Measurements from ENCODE around the gene ZNF524.
A peak's percentile ranks its signal among the peaks of the same experiment; 100 is the strongest.

ZNF524 gene

GRCh38 chr19:55643887-55644176, 43.7 kb downstream of the ZNF524 start:
- Histone ChIP-seq H2AFZ (ENCODE audit: low read length) (no peak overlapping the region), H3K9ac (ENCODE audit: low read length) (peak overlapping the region; percentile 75), H3K27me3 (replicated peaks; ENCODE audit: insufficient read depth, low read length) (no peaks in the 10 kb centered on the region), H3K36me3 (replicated peaks; ENCODE audit: insufficient read depth, low read length) (no peaks in the 10 kb centered on the region), H3K27ac (ENCODE audit: low read length) (no peak overlapping the region), H4K20me1 (ENCODE audit: insufficient read depth, low read length) (no peaks in the 10 kb centered on the region), H3K4me3 (ENCODE audit: low read length) (peak overlapping the region; percentile 90), H3K9me2 (replicated peaks; ENCODE audit: insufficient read depth, low read length) (no peaks in the 10 kb centered on the region), H3K9me3 (replicated peaks; ENCODE audit: insufficient read depth, low read length) (no peaks in the 10 kb centered on the region), H3K4me1 (ENCODE audit: low read length) (peaks cover 28% of the 10 kb centered on the region), H3K79me2 (ENCODE audit: low read length) (peaks cover 25% of the 10 kb centered on the region), H3K4me2 (ENCODE audit: low read depth, low read length) (peak overlapping the region; percentile 94), H3F3A (ENCODE audit: insufficient read depth, low read length) (peaks cover 24% of the 10 kb centered on the region)
- DNase-seq = no peak
- TF ChIP-seq EZH2phosphoT487 (IDR thresholded peaks at IDR 0.05; ENCODE audit: low read length) (no peak), CTCF (IDR thresholded peaks at IDR 0.05; ENCODE audit: low read length) (no peak), EZH2 (optimal IDR thresholded peaks at IDR 0.05; ENCODE audit: low read depth, low read length) (no peak)

- Histone ChIP-seq H3K4me1 (ENCODE audit: low read length) (peaks cover 28% of the 10 kb centered on the region), H3K79me2 (ENCODE audit: low read length) (peaks cover 25% of the 10 kb centered on the region)
Observed at GRCh38 chr19:55644191-55644833, 44.2 kb downstream of the ZNF524 start.

GRCh38 chr19:55644842-55645511, 44.9 kb downstream of the ZNF524 start:
- no peaks in the 10 kb centered on the region for H3K9me3 ChIP-seq (replicated peaks; ENCODE audit: insufficient read depth, low read length)
- no peak overlapping the region for H3K9ac ChIP-seq (ENCODE audit: low read length)
- no peak overlapping the region for H2AFZ ChIP-seq (ENCODE audit: low read length)
- H3F3A ChIP-seq (ENCODE audit: insufficient read depth, low read length) = peaks cover 20% of the 10 kb centered on the region
- H3K79me2 ChIP-seq (ENCODE audit: low read length) = peaks cover 25% of the 10 kb centered on the region
- H3K9me2 ChIP-seq (replicated peaks; ENCODE audit: insufficient read depth, low read length) = no peaks in the 10 kb centered on the region
- H3K27ac ChIP-seq (ENCODE audit: low read length) = no peak overlapping the region
- H3K36me3 ChIP-seq (replicated peaks; ENCODE audit: insufficient read depth, low read length) = no peaks in the 10 kb centered on the region
- peak overlapping the region; percentile 94; the same call in 1 of the 2 replicates for H3K4me2 ChIP-seq (ENCODE audit: low read depth, low read length)
- no peak overlapping the region for H3K4me3 ChIP-seq (ENCODE audit: low read length)
- H3K27me3 ChIP-seq (replicated peaks; ENCODE audit: insufficient read depth, low read length) = no peaks in the 10 kb centered on the region
- no peak for DNase-seq
- peaks cover 27% of the 10 kb centered on the region for H3K4me1 ChIP-seq (ENCODE audit: low read length)
- TF ChIP-seq EZH2phosphoT487 (IDR thresholded peaks at IDR 0.05; ENCODE audit: low read length) = no peak
- no peak for TF ChIP-seq EZH2 (optimal IDR thresholded peaks at IDR 0.05; ENCODE audit: low read depth, low read length)
- no peak for TF ChIP-seq CTCF (IDR thresholded peaks at IDR 0.05; ENCODE audit: low read length)
- H4K20me1 ChIP-seq (ENCODE audit: insufficient read depth, low read length) = no peaks in the 10 kb centered on the region

More at GRCh38 chr19:55644191-55644833, 44.2 kb downstream of the ZNF524 start:
- no peak overlapping the region for H2AFZ ChIP-seq (ENCODE audit: low read length)
- no peaks in the 10 kb centered on the region for H3K9me3 ChIP-seq (replicated peaks; ENCODE audit: insufficient read depth, low read length)
- no peak for TF ChIP-seq EZH2phosphoT487 (IDR thresholded peaks at IDR 0.05; ENCODE audit: low read length)
- no peak for TF ChIP-seq EZH2 (optimal IDR thresholded peaks at IDR 0.05; ENCODE audit: low read depth, low read length)
- no peak for TF ChIP-seq CTCF (IDR thresholded peaks at IDR 0.05; ENCODE audit: low read length)
- H4K20me1 ChIP-seq (ENCODE audit: insufficient read depth, low read length) = no peaks in the 10 kb centered on the region
- peaks cover 20% of the 10 kb centered on the region for H3F3A ChIP-seq (ENCODE audit: insufficient read depth, low read length)
- H3K9ac ChIP-seq (ENCODE audit: low read length) = peak overlapping the region; percentile 75
- H3K4me2 ChIP-seq (ENCODE audit: low read depth, low read length) = peak overlapping the region; percentile 94
- DNase-seq = no peak
- no peaks in the 10 kb centered on the region for H3K36me3 ChIP-seq (replicated peaks; ENCODE audit: insufficient read depth, low read length)
- H3K27ac ChIP-seq (ENCODE audit: low read length) = no peak overlapping the region
- H3K4me3 ChIP-seq (ENCODE audit: low read length) = peak overlapping the region; percentile 90
- H3K27me3 ChIP-seq (replicated peaks; ENCODE audit: insufficient read depth, low read length) = no peaks in the 10 kb centered on the region
- no peaks in the 10 kb centered on the region for H3K9me2 ChIP-seq (replicated peaks; ENCODE audit: insufficient read depth, low read length)
